NCI-H1417 treated with DMSO at 0.1 percent for 48 hours (cell line): ENCODE data around the gene KDSR.
"Not testable (repeated sequence)": the region's sequence is repeated elsewhere in the genome, so short reads cannot be mapped to it uniquely, and the experiment has no call there.

ENCODE experiments used
- DNase-seq: peaks from one replicate; lab custom pipeline; 2025; lab: John Stamatoyannopoulos, UW

KDSR gene

GRCh38 chr18:63365876-63366212 lies 1.2 kb downstream of the KDSR start:
- DNase-seq, result no peak

- no peak for DNase-seq
These were observed 3.1 kb downstream of the KDSR start for GRCh38 chr18:63363951-63364350.

- not testable (repeated sequence) for DNase-seq
These were observed 3.6 kb downstream of the KDSR start for GRCh38 chr18:63363420-63363819.

GRCh38 chr18:63356272-63356896 lies 10.6 kb downstream of the KDSR start:
- DNase-seq, result no peak

GRCh38 chr18:63350230-63350629 lies 16.8 kb downstream of the KDSR start:
- no peak for DNase-seq

GRCh38 chr18:63348508-63349136 lies 18.4 kb downstream of the KDSR start:
- DNase-seq, result no peak

- DNase-seq, result no peak
These were observed 20.4 kb downstream of the KDSR start for GRCh38 chr18:63346480-63347183.

- no peak for DNase-seq
These were observed 21.0 kb downstream of the KDSR start for GRCh38 chr18:63346031-63346430.

- DNase-seq, result no peak
These were observed 22.1 kb downstream of the KDSR start for GRCh38 chr18:63344918-63345317.

- no peak for DNase-seq
These were observed 22.7 kb downstream of the KDSR start for GRCh38 chr18:63344263-63344662.

- no peak for DNase-seq
These were observed 24.8 kb downstream of the KDSR start for GRCh38 chr18:63342206-63342605.

- DNase-seq, result no peak
These were observed 27.0 kb downstream of the KDSR start for GRCh38 chr18:63339920-63340484.

GRCh38 chr18:63336366-63337099 lies 30.5 kb downstream of the KDSR start:
- DNase-seq, result no peak

GRCh38 chr18:63331105-63331504 lies 35.9 kb downstream of the KDSR start:
- DNase-seq, result no peak

GRCh38 chr18:63329431-63330145 lies 37.4 kb downstream of the KDSR start:
- DNase-seq, result no peak

GRCh38 chr18:63326011-63326410 lies 41.0 kb downstream of the KDSR start:
- DNase-seq, result no peak

GRCh38 chr18:63325086-63325686 lies 41.8 kb downstream of the KDSR start:
- no peak for DNase-seq

GRCh38 chr18:63322908-63323634 lies 43.9 kb downstream of the KDSR start:
- DNase-seq, result peak; percentile 81

GRCh38 chr18:63322206-63322605 lies 44.8 kb downstream of the KDSR start:
- no peak for DNase-seq

- DNase-seq, result no peak
These were observed 45.7 kb downstream of the KDSR start for GRCh38 chr18:63321291-63321690.

GRCh38 chr18:63320975-63321265 lies 46.1 kb downstream of the KDSR start:
- peak; percentile 53 for DNase-seq
